Measurements from ENCODE around the gene CLCN2.

Gene CLCN2

DNA sequence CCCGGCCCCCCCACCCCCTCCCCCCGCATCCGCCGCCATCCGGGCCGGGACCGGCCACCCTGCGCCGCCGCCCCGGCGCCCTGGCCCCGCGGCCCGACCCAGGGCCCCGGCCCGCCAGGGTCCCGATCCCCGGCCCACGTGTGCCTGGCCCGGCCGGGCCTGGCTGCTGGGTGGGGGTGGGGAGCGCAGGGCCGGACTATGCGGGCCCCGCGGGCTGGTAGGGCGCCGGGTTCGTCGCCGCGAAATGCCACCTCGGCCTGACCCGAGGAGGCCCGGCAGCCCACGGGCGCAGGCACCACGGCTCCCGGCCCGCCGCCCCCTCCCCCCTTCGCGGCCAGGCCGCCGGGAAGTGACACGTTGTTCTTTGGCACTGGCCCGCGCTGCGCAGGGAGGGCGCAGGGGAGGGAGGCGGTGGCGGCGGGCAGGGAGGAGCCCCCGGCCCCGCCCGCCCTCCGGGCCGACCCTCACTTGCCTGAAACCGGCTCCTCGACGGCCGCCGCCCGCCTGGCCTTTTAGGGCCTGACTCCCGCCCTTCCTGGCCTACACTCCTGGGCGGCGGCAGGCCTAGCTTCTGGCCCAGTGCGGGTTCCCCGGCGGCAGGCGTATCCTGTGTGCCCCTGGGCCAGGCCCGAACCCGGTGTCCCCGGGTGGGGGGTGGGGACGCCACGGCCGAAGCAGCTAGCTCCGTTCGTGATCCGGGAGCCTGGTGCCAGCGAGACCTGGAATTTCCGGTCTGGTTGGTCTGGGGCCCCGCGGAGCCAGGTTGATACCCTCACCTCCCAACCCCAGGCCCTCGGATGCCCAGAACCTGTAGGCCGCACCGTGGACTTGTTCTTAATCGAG is 46.5 kb downstream of the CLCN2 start:
- Histone ChIP-seq H3K27ac (ENCODE audit: low read length) (peak overlapping the region; percentile 60; the same call in 1 of the 2 replicates), H3K27me3 (replicated peaks; ENCODE audit: insufficient read depth, low read length) (no peaks in the 10 kb centered on the region), H3K9me3 (replicated peaks; ENCODE audit: insufficient read depth, low read length) (no peaks in the 10 kb centered on the region), H3K9me2 (replicated peaks; ENCODE audit: insufficient read depth, low read length) (no peaks in the 10 kb centered on the region), H4K20me1 (ENCODE audit: insufficient read depth, low read length) (peaks cover 41% of the 10 kb centered on the region), H3K79me2 (ENCODE audit: low read length) (peaks cover 53% of the 10 kb centered on the region), H2AFZ (ENCODE audit: low read length) (no peak overlapping the region), H3K4me1 (ENCODE audit: low read length) (peaks cover 9% of the 10 kb centered on the region; the same call in 1 of the 2 replicates), H3K4me2 (ENCODE audit: low read depth, low read length) (peak overlapping the region; percentile 77), H3K36me3 (replicated peaks; ENCODE audit: insufficient read depth, low read length) (peaks cover 9% of the 10 kb centered on the region; the same call in 1 of the 2 replicates), H3K4me3 (ENCODE audit: low read length) (peak overlapping the region; percentile 95), H3K9ac (ENCODE audit: low read length) (peak overlapping the region; percentile 96), H3F3A (ENCODE audit: insufficient read depth, low read length) (peaks cover 13% of the 10 kb centered on the region)
- no peak for TF ChIP-seq EZH2 (optimal IDR thresholded peaks at IDR 0.05; ENCODE audit: low read depth, low read length)
- TF ChIP-seq, protein P1, sequence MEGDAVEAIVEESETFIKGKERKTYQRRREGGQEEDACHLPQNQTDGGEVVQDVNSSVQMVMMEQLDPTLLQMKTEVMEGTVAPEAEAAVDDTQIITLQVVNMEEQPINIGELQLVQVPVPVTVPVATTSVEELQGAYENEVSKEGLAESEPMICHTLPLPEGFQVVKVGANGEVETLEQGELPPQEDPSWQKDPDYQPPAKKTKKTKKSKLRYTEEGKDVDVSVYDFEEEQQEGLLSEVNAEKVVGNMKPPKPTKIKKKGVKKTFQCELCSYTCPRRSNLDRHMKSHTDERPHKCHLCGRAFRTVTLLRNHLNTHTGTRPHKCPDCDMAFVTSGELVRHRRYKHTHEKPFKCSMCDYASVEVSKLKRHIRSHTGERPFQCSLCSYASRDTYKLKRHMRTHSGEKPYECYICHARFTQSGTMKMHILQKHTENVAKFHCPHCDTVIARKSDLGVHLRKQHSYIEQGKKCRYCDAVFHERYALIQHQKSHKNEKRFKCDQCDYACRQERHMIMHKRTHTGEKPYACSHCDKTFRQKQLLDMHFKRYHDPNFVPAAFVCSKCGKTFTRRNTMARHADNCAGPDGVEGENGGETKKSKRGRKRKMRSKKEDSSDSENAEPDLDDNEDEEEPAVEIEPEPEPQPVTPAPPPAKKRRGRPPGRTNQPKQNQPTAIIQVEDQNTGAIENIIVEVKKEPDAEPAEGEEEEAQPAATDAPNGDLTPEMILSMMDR (IDR thresholded peaks at IDR 0.05; ENCODE audit: low read length): no peak
- TF ChIP-seq EZH2phosphoT487 (IDR thresholded peaks at IDR 0.05; ENCODE audit: low read length): no peak
- peak; percentile 67 for DNase-seq

DNA sequence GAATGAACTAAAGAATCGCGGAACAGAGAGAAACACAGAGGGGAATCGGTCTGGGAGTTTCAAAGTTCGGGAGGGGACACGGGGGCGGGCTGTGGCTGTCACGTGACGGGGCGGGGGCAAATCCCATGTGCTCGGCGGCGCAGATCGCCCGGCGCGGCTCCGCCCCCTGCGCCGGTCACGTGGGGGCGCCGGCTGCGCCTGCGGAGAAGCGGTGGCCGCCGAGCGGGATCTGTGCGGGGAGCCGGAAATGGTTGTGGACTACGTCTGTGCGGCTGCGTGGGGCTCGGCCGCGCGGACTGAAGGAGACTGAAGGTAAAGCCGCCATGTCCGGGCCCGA is 47.1 kb downstream of the CLCN2 start, which contains the start of gene EIF4G1:
EIF4G1 (plus strand) TSS at position 244 of the 337 bp plus-strand sequence. CDS start 1,191 bp downstream, outside the sequence.
- peaks cover 6% of the 10 kb centered on the region; the same call in 1 of the 2 replicates for H3K36me3 ChIP-seq (replicated peaks; ENCODE audit: insufficient read depth, low read length)
- peaks cover 35% of the 10 kb centered on the region for H4K20me1 ChIP-seq (ENCODE audit: insufficient read depth, low read length)
- H3K9ac ChIP-seq (ENCODE audit: low read length): peak within 1 kb of the TSS; percentile 96
- no peaks in the 10 kb centered on the region for H3K9me3 ChIP-seq (replicated peaks; ENCODE audit: insufficient read depth, low read length)
- peaks cover 9% of the 10 kb centered on the region; the same call in 1 of the 2 replicates for H3K4me1 ChIP-seq (ENCODE audit: low read length)
- peak within 1 kb of the TSS; percentile 20 for H2AFZ ChIP-seq (ENCODE audit: low read length)
- peak within 1 kb of the TSS; percentile 77 for H3K4me2 ChIP-seq (ENCODE audit: low read depth, low read length)
- peaks cover 47% of the 10 kb centered on the region for H3K79me2 ChIP-seq (ENCODE audit: low read length)
- H3F3A ChIP-seq (ENCODE audit: insufficient read depth, low read length): peaks cover 13% of the 10 kb centered on the region
- peak; percentile 97 for DNase-seq
- no peaks in the 10 kb centered on the region for H3K27me3 ChIP-seq (replicated peaks; ENCODE audit: insufficient read depth, low read length)
- H3K9me2 ChIP-seq (replicated peaks; ENCODE audit: insufficient read depth, low read length): no peaks in the 10 kb centered on the region
- peak within 1 kb of the TSS; percentile 95 for H3K4me3 ChIP-seq (ENCODE audit: low read length)
- peak within 1 kb of the TSS; percentile 60; the same call in 1 of the 2 replicates for H3K27ac ChIP-seq (ENCODE audit: low read length)
- TF ChIP-seq EZH2 (optimal IDR thresholded peaks at IDR 0.05; ENCODE audit: low read depth, low read length) (no peak), EZH2phosphoT487 (IDR thresholded peaks at IDR 0.05; ENCODE audit: low read length) (no peak)
- TF ChIP-seq, protein P1 (IDR thresholded peaks at IDR 0.05; ENCODE audit: low read length): no peak

DNA sequence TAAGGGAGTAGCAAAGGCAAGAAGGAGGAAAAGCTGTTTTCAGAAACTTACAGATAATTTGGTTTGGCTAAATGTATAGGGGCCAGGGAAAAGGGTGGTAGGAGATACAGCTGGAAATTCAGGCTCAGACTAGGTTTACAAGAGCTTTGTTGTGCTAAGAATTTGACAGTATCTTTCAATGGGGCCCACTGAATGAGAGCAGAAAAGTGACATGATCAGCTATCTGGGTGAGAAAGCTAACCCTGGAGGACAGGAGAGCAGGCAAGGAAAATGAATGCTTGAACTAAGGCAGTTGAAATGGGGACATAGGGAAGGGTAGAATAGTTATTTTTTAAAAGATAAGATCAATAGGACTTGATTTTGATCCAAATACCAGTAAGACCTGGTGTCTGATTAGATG is 49.8 kb downstream of the CLCN2 start:
- no peak for TF ChIP-seq EZH2 (optimal IDR thresholded peaks at IDR 0.05; ENCODE audit: low read depth, low read length)
- no peaks in the 10 kb centered on the region for H3K9me2 ChIP-seq (replicated peaks; ENCODE audit: insufficient read depth, low read length)
- H3K36me3 ChIP-seq (replicated peaks; ENCODE audit: insufficient read depth, low read length): peaks cover 14% of the 10 kb centered on the region; the same call in 1 of the 2 replicates
- H4K20me1 ChIP-seq (ENCODE audit: insufficient read depth, low read length): peaks cover 13% of the 10 kb centered on the region
- peaks cover 20% of the 10 kb centered on the region for H3K79me2 ChIP-seq (ENCODE audit: low read length)
- no peak overlapping the region for H2AFZ ChIP-seq (ENCODE audit: low read length)
- peaks cover 9% of the 10 kb centered on the region; the same call in 1 of the 2 replicates for H3K4me1 ChIP-seq (ENCODE audit: low read length)
- no peak overlapping the region for H3K27ac ChIP-seq (ENCODE audit: low read length)
- H3K27me3 ChIP-seq (replicated peaks; ENCODE audit: insufficient read depth, low read length): no peaks in the 10 kb centered on the region
- H3F3A ChIP-seq (ENCODE audit: insufficient read depth, low read length): peaks cover 13% of the 10 kb centered on the region
- H3K4me3 ChIP-seq (ENCODE audit: low read length): no peak overlapping the region
- no peak overlapping the region for H3K9ac ChIP-seq (ENCODE audit: low read length)
- no peak for DNase-seq
- H3K4me2 ChIP-seq (ENCODE audit: low read depth, low read length): no peak overlapping the region
- no peaks in the 10 kb centered on the region for H3K9me3 ChIP-seq (replicated peaks; ENCODE audit: insufficient read depth, low read length)
